HL-60/S4 (cell line): Measurements from ENCODE around the gene INTS2.
"Not testable (repeated sequence)": the region's sequence is repeated elsewhere in the genome, so short reads cannot be mapped to it uniquely, and the experiment has no call there.

Experiments
- in situ Hi-C: fragments of 300-500 bp; cut with MboI; formaldehyde crosslinking; loops from 2 replicates; pipeline ENCODE4 v1.14.3; 2022; ENCODE audit warnings: low sequenced_read_pairs

Gene INTS2

DNA sequence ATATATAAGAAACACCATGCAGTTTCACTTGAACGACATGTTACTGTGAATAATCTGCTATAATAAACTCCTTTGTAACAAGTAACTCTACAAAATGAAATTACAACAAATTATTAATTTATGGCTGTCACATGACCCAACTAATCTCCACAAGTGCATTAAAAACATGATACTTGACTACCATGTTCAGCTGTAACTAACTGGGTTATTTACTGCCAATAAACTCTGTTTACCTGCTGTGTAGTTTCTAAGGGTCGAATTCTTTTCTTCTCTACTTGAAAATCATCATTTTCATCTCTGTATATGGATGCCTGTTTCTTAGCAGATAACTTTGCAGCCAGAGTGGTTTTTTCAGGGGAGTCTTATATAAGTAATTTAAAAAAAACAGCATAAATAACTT, 78.9 kb downstream of the INTS2 start:
- in situ Hi-C loops = no loop called here

DNA sequence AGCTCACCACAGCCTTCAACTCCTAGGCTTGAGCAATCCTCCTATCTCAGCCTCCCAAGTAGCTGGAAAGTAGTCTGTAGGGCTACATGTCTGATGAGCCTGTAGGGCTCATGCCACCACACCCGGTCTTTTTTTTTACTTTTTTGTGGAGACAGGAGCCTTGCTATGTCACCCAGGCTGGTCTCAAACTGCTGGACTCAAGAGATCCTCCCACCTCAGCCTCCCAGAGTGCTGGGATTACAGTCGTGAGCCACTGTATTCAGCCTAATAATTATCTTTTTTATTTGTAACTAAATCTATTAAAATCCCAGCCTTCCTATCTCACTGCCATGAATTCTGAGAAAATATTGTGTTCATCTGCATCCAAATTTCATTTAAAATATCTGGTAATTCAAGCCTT, 79.5 kb downstream of the INTS2 start:
- in situ Hi-C loops = no loop called here

DNA sequence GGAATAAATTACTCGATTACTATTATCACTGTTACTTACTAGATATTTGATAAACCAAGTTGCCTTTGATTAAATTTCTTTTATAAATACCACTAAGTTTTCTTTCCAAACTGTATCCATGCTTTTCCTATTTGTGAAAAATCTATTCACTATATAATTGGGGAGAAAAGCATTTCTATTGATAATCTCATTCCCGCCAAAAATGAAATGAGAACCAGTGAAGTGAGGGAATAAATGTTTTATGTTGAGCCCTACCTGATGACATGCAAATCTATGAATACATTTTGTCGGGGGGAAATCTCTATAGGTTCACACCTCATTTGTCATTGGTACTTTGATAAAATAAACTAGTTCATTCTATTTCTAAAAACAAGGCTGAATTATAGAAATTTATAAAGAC, 80.1 kb downstream of the INTS2 start:
- in situ Hi-C loops = no loop called here

GRCh38 chr17:61846761-61847375, 80.9 kb downstream of the INTS2 start:
- in situ Hi-C loops = no loop called here

DNA sequence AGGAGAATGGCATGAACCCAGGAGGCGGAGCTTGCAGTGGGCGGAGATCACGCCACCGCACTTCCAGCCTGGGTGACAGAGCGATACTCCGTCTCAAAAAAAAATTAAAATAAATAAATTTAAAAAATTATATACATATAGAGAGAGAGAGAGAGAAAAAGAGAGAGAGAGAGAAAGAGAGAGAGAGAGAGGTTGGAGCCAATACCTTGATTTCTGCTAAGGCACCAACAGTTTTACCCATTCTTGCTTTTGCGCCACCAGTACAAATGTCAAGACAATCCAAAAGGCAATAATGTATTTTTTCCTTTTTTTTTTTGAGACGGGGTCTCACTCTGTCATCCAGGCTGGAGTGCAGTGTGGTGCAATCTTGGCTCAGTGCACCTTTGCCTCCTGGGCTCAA, 81.7 kb downstream of the INTS2 start:
- in situ Hi-C loops = no loop called here

- in situ Hi-C loops = no loop called here
Observed at GRCh38 chr17:61843435-61843834, 84.3 kb downstream of the INTS2 start.

- in situ Hi-C loops = no loop called here
Observed at GRCh38 chr17:61842899-61843298, 84.9 kb downstream of the INTS2 start.

DNA sequence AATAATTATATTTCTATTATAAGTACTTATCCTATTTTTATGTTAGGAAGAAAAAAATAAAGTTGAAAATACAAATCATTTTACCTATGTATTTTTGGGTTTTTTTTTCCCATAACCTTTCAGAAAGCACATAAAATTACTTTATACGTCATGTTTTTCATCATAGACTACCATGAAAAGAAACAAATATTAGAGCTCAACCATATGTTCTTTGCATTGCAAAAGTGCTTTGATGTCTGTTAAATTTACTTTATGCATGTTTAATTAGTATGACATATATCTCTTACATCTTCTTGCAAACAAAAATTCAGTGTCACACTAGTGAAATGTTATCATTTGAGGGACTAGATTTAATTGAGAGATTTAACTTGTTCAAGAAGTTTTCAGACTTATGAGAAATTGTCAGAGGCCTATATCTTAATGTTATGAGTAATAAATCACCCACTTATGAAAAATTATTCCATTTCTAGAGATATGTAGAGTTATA, 88.4 kb downstream of the INTS2 start:
- in situ Hi-C loops = loop anchor here (5.0 kb wide), 1 partner anchor 202 kb away; no protein-coding TSS in a partner anchor

DNA sequence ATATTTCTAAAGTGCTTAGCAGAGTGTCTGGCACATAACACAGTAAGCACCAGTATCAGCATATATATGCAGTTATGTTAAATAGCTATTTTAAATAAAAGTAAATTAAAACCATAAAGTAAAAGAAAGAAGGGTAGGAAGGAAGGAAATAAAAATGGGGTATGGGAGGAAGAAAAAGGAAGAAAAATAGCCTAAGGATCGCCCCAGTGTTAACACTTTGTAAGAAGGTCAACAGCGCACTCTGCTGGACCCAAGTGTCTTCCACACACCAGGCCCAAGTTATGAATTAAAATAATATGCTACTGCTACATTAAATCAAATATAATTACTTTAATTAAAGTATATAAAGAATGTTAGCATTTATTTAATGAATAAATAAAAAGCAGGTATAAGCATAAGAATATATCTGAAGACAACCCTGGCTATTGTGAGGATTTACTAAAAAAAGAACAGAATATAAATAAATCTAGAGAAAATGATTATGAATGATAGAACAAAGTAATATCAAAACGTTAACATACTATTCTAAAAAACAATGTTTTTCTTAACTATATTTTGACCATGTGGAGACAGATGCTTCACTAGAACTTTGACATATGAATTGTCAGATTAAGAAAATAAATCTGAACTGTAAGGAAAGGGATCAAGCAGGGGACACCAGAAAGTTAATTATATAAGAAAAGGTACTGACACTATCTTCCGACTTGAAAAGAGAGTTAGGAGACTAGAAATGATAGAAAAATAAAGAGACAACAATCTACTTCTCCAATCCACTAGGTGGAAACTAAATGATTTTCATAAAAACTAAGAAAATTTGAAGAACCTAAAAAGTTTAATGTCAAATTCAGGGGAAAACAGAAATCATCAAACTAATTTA, 90.4 kb downstream of the INTS2 start:
- in situ Hi-C loops = loop anchor here (5.0 kb wide), 1 partner anchor 200 kb away; no protein-coding TSS in a partner anchor

DNA sequence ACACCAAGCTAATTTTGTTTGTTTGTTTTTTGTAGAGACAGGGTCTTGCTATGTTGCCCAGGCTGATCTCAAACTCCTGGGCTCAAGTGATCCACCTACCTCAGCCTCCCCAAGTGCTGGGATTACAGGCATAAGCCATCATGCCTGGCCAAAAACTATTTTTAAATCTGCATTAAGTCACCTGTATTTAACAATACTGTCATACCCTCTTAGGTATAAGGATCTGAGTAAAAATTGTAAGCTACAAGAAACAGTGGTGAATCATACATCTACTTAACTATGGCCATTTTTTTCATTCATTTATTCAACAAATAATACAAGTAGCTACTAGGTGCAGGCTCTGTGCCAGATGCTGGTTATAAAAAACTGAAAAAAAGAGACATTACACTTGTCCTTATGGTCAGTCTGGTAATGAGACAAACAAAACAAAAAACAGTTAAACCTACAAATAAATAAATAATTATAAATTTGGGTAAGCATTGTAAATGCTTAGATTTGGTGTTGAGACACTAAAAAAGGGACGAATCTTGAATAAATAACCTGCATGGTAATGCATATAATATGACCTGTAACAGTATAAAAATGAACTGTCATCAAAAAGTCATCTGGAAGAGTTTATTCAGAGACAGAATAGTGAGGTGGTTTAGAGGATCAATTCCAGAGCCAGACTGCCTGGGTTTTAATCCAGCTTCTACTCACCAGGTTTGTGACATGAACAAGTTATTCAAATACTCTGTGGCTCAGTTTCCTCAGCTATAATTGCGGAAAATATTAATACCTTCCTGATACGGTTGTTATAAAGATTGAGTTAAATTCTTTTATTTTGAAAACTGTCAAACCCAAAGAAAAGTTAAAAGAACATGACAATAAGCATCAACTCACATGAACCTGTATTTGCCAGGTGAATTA, 91.3 kb downstream of the INTS2 start:
- in situ Hi-C loops = loop anchor here (5.0 kb wide), 1 partner anchor 199 kb away; no protein-coding TSS in a partner anchor

DNA sequence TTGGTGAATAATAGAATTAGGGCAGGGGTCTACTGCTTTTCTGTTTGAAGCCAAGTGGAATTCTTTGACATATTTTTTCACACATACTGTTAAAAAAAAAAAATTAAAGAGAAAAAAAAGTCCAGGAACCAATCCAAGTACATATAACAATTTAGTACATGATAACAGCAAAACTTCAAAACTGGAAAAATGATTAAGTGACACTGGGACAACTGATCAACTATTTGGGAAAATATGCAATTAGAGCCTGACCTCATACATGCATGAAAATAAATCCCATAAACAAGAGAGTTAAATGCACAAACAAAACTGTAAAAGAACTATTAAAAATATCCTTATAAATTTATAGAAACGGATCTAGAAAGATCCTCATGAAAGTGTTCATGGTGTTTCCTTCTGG, 92.2 kb downstream of the INTS2 start:
- in situ Hi-C loops = loop anchor here (5.0 kb wide), 1 partner anchor 198 kb away; no protein-coding TSS in a partner anchor

GRCh38 chr17:61834610-61835009, 93.2 kb downstream of the INTS2 start:
- in situ Hi-C loops = loop anchor here (5.0 kb wide), 1 partner anchor 197 kb away; no protein-coding TSS in a partner anchor

DNA sequence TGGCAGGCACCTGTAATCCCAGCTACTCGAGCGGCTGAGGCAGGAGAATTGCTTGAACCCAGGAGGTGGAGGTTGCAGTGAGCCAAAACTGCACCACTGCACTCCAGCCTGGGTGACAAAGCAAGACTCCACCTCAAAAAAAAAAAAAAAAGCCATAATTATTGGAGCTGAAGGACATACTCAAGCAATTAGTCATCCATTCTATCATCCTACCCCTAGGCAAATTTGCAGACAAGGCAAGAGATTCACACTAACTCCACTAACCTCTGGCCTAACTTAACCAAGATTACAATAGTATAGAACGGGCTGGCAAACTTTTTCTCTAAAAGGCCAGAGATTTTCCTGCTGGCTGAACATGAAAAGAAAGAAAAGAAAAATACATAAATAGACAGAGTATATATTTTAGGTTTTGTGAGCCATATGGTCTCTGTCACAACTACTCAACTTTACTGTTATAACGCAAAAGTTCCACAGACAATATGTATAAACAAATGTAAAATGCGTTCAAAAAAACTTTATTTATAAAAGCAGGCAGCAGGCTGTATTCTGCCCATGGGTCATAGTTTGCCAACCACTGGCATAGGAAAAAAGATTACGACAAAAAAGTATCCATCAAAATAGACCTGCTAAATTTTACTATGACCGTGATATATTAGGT, 94.1 kb downstream of the INTS2 start:
- in situ Hi-C loops = no loop called here

DNA sequence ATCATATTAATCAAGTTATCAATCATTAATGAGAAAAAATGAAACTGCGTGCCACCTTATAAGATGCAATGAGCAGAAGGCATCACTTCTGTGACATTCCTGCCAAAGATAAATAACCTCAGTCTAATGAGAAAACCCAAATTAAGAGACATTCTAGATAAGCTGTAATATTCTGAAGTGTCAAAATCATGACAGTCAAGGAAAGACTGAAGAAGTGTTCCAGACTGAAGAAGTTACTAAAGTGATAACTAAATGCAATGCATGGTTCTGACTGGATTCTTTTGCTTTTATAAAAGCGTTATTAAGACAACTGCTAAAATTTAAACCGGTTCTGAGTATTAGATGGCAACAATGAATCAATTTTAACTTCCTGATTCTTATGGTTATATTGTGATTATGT, 95.3 kb downstream of the INTS2 start:
- in situ Hi-C loops = no loop called here

GRCh38 chr17:61831099-61831498, 96.7 kb downstream of the INTS2 start:
- in situ Hi-C loops = no loop called here

DNA sequence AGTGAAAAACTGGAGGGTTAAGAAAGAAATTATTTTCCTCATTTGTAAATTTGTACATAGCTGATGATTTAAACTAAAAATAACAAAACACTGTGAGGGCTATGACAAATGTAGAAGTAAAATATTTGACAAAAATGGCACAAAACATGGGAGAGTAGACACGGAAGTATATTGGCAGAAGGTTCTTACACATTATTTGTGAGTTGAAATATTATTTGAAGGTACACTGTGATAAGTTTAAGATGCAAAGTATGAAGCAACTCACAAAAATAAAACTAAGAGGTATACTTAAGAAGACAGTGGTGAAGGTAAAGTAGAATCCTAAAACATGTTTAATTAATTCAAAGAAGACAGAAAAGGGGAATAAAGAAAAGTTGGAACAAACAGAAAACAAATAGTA, 99.1 kb downstream of the INTS2 start:
- in situ Hi-C loops = no loop called here

GRCh38 chr17:61827649-61828395, 100.0 kb downstream of the INTS2 start:
- in situ Hi-C loops = no loop called here

DNA sequence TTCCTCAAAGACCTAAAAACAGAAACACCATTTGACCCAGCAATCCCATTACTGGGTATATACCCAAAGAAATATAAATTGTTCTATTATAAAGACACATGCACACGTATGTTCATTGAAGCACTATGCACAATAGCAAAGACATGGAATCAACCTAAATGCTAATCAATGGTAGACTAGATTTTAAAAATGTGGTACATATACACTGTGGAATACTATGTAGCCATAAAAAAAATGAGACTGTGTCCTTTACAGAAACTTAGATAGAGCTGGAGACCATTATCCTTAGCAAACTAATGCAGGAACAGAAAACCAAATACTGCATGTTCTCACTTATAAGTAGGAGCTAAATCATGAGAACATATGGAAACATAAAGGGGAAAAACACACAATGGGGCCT, 100.9 kb downstream of the INTS2 start:
- in situ Hi-C loops = not testable (repeated sequence)

DNA sequence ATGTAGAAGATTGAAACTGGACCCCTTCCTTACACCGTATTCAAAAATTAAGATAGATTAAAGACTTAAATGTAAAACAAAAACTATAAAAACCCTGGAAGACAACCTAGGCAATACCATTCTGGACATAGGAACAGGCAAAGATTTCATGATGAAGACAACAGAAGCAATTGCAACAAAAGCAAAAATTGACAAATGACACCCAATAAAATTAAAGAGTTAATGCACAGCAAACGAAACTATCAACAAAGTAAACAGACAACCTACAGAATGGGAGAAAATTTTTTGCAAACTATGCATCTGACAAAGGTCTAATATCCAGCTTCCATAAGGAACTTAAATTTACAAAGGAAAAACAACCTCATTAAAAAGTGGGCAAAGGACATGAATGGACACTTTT, 101.6 kb downstream of the INTS2 start:
- in situ Hi-C loops = not testable (repeated sequence)
